Esophagus squamous epithelium (tissue), 5 donors: ENCODE measurements around the gene DEPDC1. TPM values are rescaled to one million over a fixed set of nuclear protein-coding genes. Genes with fewer than 3 reads are reported as not detected.

ENCODE experiments used
- DNase-seq: peaks from one replicate; lab custom pipeline; 2025; lab: John Stamatoyannopoulos, UW
- H3K27ac ChIP-seq, 4 donors: fragments of 200-600 bp; sonication (generic); one replicate each; pipeline ENCODE4 v1.5.1; 2016 to 2019; ENCODE audit warnings: mild to moderate bottlenecking in 1 of 4
- H3K27me3 ChIP-seq, 4 donors: fragments of 200-600 bp; sonication (generic); 1 replicate in 3 of 4; 2 replicates in 1 of 4; pipeline versions ENCODE4 v1.5.1 to v1.6.0; 2017 to 2021; ENCODE audit warnings: antibody characterized with exemption in 1 of 4
- H3K36me3 ChIP-seq, 3 donors: fragments of 200-600 bp; sonication (generic); one replicate each; pipeline ENCODE4 v1.5.1; 2016 to 2019
- H3K4me1 ChIP-seq, 3 donors: fragments of 200-600 bp; sonication (generic); one replicate each; pipeline ENCODE4 v1.5.1; 2017 to 2019
- H3K4me3 ChIP-seq, 4 donors: fragments of 200-600 bp; sonication (generic); 1 replicate in 3 of 4; 2 replicates in 1 of 4; pipeline ENCODE4 v1.5.1; 2016 to 2019; ENCODE audit warnings: mild to moderate bottlenecking in 2 of 4, moderate library complexity in 1 of 4
- H3K9me3 ChIP-seq, 3 donors: fragments of 200-600 bp; sonication (generic); one replicate each; pipeline ENCODE4 v1.5.1; 2016 to 2019
- CTCF ChIP-seq, 6 experiments: fragments of 450-650 bp in 4 of 6; fragments of 200-600 bp in 2 of 6; sonication (generic) in 2 of 6; IDR thresholded peaks; one replicate each; pipeline ENCODE4 v1.5.1; 2016 to 2019; ENCODE audit warnings: antibody characterized with exemption in 6 of 6, mild to moderate bottlenecking in 4 of 6, moderate library complexity in 4 of 6
- POLR2A ChIP-seq, 4 donors: fragments of 450-650 bp; IDR thresholded peaks; one replicate each; pipeline ENCODE4 v1.6.1; 2017; ENCODE audit warnings: antibody characterized with exemption in 4 of 4, mild to moderate bottlenecking in 4 of 4, moderate library complexity in 3 of 4
- WGBS, 2 donors: methylation state at CpG; one replicate each; pipeline ENCODE4 v1.1.5; 2018; 5-methylcytosine and 5-hydroxymethylcytosine counted together
- intact Hi-C: fragments of 100-400 bp; cut with DNase I; formaldehyde crosslinking; loops from one replicate; pipeline ENCODE4 v1.15.0; 2022
- total RNA-seq, 4 donors: library from RNA; depleted of rRNA; stranded (reverse); fragments of >200 nt; gene quantifications; one replicate each; pipeline ENCODE4 v1.1.0, GENCODE V29; 2016
- donor health status: DM: yes; HTN: yes; CAD: no.

Gene DEPDC1
- total RNA-seq, 4 donors from 2014 or later = 2.7 to 10.9 (median 6.8) TPM

GRCh38 chr1:68525781-68526180 is 28.9 kb upstream of the DEPDC1 start:
- TF ChIP-seq POLR2A (IDR thresholded peaks at IDR 0.05) = no peak
- TF ChIP-seq CTCF (IDR thresholded peaks at IDR 0.05) = no peak
- no peak for DNase-seq
- no peak overlapping the region for H3K4me3 ChIP-seq
- 44 to 61% methylated on average over 2 of the region's 2 CpGs for WGBS, 2 donors
- peaks cover 0 to 9% (median 0%) of the 10 kb centered on the region in 3 donors for H3K4me1 ChIP-seq
- intact Hi-C loops = no loop called here
- H3K36me3 ChIP-seq = no peaks in the 10 kb centered on the region
- H3K9me3 ChIP-seq = no peaks in the 10 kb centered on the region
- no peak overlapping the region for H3K27ac ChIP-seq
- H3K27me3 ChIP-seq = no peaks in the 10 kb centered on the region

GRCh38 chr1:68521286-68521685 is 24.4 kb upstream of the DEPDC1 start:
- Histone ChIP-seq H3K36me3 (no peaks in the 10 kb centered on the region), H3K27ac (no peak overlapping the region), H3K4me3 (no peak overlapping the region), H3K9me3 (no peaks in the 10 kb centered on the region), H3K27me3 (no peaks in the 10 kb centered on the region), H3K4me1 (no peaks in the 10 kb centered on the region)
- DNase-seq = no peak
- TF ChIP-seq POLR2A (IDR thresholded peaks at IDR 0.05) = no peak
- no peak for TF ChIP-seq CTCF (IDR thresholded peaks at IDR 0.05)
- intact Hi-C loops = no loop called here

- no peak for TF ChIP-seq POLR2A (IDR thresholded peaks at IDR 0.05)
- TF ChIP-seq CTCF (IDR thresholded peaks at IDR 0.05) = no peak
Observed at GRCh38 chr1:68516066-68516465, 19.2 kb upstream of the DEPDC1 start.

GRCh38 chr1:68511254-68511653 is 14.4 kb upstream of the DEPDC1 start:
- TF ChIP-seq CTCF (IDR thresholded peaks at IDR 0.05) = no peak
- TF ChIP-seq POLR2A (IDR thresholded peaks at IDR 0.05) = no peak
- Histone ChIP-seq H3K4me3 (no peak overlapping the region), H3K27me3 (no peaks in the 10 kb centered on the region), H3K9me3 (no peaks in the 10 kb centered on the region), H3K4me1 (peaks cover 0 to 4% (median 0%) of the 10 kb centered on the region in 3 donors), H3K27ac (no peak overlapping the region), H3K36me3 (no peaks in the 10 kb centered on the region)
- WGBS, 2 donors = 80 to 92% methylated on average over 2 of the region's 2 CpGs
- no peak for DNase-seq
- intact Hi-C loops = no loop called here

More at GRCh38 chr1:68516066-68516465, 19.2 kb upstream of the DEPDC1 start:
- no peaks in the 10 kb centered on the region for H3K9me3 ChIP-seq
- no peaks in the 10 kb centered on the region for H3K4me1 ChIP-seq
- H3K27ac ChIP-seq = no peak overlapping the region
- DNase-seq = no peak
- no peaks in the 10 kb centered on the region for H3K36me3 ChIP-seq
- WGBS, 2 donors = 30 to 37% methylated on average over 2 of the region's 2 CpGs
- intact Hi-C loops = no loop called here
- no peaks in the 10 kb centered on the region for H3K27me3 ChIP-seq
- H3K4me3 ChIP-seq = no peak overlapping the region

GRCh38 chr1:68506386-68506785 is 9.5 kb upstream of the DEPDC1 start:
- intact Hi-C loops = no loop called here

More at GRCh38 chr1:68506386-68506785, 9.5 kb upstream of the DEPDC1 start:
- H3K4me3 ChIP-seq = no peak overlapping the region
- TF ChIP-seq POLR2A (IDR thresholded peaks at IDR 0.05) = no peak
- no peak for TF ChIP-seq CTCF (IDR thresholded peaks at IDR 0.05)
- 66 to 68% methylated on average over 2 to 3 of the region's 3 CpGs for WGBS, 2 donors
- no peaks in the 10 kb centered on the region for H3K36me3 ChIP-seq
- DNase-seq = no peak
- H3K9me3 ChIP-seq = peaks cover 0 to 7% (median 5%) of the 10 kb centered on the region in 3 donors
- peaks cover 0 to 4% (median 0%) of the 10 kb centered on the region in 3 donors for H3K4me1 ChIP-seq
- H3K27me3 ChIP-seq = no peaks in the 10 kb centered on the region
- no peak overlapping the region for H3K27ac ChIP-seq
